ENCODE data around the gene GRIN2B. TPM values are rescaled to one million over a fixed set of nuclear protein-coding genes. Genes with fewer than 3 reads are reported as not detected.

GRIN2B gene
- polyA plus RNA-seq, 1 of the 3 experiments (the other 2 are of a cell fraction), result not detected

DNA sequence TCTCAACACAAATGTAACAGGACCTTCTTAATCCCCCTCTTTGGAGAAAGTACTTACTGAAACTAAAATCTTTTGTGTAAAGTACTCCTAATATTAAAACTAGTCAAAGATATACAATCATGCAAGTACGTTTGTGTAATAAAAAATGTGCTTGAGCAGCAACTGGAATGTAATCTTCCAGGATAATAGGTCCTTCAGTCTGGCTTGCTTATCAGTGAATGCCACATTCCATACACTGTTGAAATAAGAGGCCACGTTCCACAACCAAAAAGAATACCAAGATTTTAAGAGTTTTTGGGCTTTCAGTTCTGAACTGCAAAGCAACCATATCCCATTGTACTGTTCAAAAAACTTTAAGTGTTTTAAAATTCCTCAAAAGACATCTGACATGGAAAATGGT, 26.2 kb upstream of the GRIN2B start (continued):
- TF ChIP-seq GABPA (IDR thresholded peaks at IDR 0.05; ENCODE audit: low read depth), result no peak
- TF ChIP-seq, protein P1, sequence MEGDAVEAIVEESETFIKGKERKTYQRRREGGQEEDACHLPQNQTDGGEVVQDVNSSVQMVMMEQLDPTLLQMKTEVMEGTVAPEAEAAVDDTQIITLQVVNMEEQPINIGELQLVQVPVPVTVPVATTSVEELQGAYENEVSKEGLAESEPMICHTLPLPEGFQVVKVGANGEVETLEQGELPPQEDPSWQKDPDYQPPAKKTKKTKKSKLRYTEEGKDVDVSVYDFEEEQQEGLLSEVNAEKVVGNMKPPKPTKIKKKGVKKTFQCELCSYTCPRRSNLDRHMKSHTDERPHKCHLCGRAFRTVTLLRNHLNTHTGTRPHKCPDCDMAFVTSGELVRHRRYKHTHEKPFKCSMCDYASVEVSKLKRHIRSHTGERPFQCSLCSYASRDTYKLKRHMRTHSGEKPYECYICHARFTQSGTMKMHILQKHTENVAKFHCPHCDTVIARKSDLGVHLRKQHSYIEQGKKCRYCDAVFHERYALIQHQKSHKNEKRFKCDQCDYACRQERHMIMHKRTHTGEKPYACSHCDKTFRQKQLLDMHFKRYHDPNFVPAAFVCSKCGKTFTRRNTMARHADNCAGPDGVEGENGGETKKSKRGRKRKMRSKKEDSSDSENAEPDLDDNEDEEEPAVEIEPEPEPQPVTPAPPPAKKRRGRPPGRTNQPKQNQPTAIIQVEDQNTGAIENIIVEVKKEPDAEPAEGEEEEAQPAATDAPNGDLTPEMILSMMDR (IDR thresholded peaks at IDR 0.05), result no peak
- TF ChIP-seq RFX5 (IDR thresholded peaks at IDR 0.05; ENCODE audit: low read length), result no peak
- TF ChIP-seq, protein P2, sequence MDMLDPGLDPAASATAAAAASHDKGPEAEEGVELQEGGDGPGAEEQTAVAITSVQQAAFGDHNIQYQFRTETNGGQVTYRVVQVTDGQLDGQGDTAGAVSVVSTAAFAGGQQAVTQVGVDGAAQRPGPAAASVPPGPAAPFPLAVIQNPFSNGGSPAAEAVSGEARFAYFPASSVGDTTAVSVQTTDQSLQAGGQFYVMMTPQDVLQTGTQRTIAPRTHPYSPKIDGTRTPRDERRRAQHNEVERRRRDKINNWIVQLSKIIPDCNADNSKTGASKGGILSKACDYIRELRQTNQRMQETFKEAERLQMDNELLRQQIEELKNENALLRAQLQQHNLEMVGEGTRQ (IDR thresholded peaks at IDR 0.05; ENCODE audit: borderline replicate concordance, low read depth, low read length), result no peak
- TF ChIP-seq, protein P3, sequence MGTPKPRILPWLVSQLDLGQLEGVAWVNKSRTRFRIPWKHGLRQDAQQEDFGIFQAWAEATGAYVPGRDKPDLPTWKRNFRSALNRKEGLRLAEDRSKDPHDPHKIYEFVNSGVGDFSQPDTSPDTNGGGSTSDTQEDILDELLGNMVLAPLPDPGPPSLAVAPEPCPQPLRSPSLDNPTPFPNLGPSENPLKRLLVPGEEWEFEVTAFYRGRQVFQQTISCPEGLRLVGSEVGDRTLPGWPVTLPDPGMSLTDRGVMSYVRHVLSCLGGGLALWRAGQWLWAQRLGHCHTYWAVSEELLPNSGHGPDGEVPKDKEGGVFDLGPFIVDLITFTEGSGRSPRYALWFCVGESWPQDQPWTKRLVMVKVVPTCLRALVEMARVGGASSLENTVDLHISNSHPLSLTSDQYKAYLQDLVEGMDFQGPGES (IDR thresholded peaks at IDR 0.05; ENCODE audit: low read depth, low read length), result no peak

DNA sequence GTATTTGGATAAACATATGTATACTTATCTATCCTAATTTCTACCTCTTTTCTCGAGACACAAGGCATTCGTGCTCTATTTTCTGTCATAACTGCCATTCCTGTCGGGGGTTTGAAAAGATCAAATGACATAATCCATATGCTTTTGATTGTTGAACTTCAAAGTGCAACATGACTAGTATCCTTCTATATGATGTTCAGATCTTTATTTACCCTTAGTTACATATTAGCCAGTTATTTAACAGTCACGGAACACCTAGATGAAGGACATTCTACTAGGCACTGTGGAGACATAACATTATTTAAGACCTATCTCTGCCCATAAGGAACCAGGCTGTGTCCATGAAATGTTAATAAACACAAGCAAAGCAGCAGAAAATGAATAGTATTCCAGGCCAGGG, 11.2 kb upstream of the GRIN2B start:
- Histone ChIP-seq H3K9me3 (no peaks in the 10 kb centered on the region), H3K9ac (no peak overlapping the region), H2AFZ (ENCODE audit: low read depth) (no peak overlapping the region), H4K20me1 (ENCODE audit: insufficient read depth) (no peaks in the 10 kb centered on the region), H3K79me2 (ENCODE audit: insufficient read depth) (no peaks in the 10 kb centered on the region), H3K36me3 (replicated peaks in 1 of 2; ENCODE audit: control insufficient read depth in 1 of 2, insufficient read depth in 2 of 2, low read length in 1 of 2) (no peaks in the 10 kb centered on the region), H3K4me3 (ENCODE audit: low read depth in 2 of 2, low read length in 1 of 2) (no peak overlapping the region), H3F3A (replicated peaks; ENCODE audit: insufficient read depth) (no peaks in the 10 kb centered on the region), H3K4me2 (no peak overlapping the region), H3K4me1 (ENCODE audit: control insufficient read depth in 1 of 2, insufficient read depth in 2 of 2, low read depth in 1 of 2, low read length in 1 of 2) (no peaks in the 10 kb centered on the region), H3K9me2 (no peaks in the 10 kb centered on the region), H3K27ac (ENCODE audit: low read depth in 2 of 2, low read length in 1 of 2) (no peak overlapping the region), H3K27me3 (ENCODE audit: insufficient read depth) (no peaks in the 10 kb centered on the region)
- 12% methylated on average over 4 of the region's 4 CpGs for WGBS (ENCODE audit: low lambda C conversion rate)
- TF ChIP-seq, protein P1 (IDR thresholded peaks at IDR 0.05), result no peak
- TF ChIP-seq RXRA (IDR thresholded peaks at IDR 0.05; ENCODE audit: borderline replicate concordance, low read depth) (no peak), EP300 (IDR thresholded peaks at IDR 0.05; ENCODE audit: borderline replicate concordance in 1 of 2, low read depth in 1 of 2, low read length in 1 of 2) (no peak), EZH2phosphoT487 (IDR thresholded peaks at IDR 0.05; ENCODE audit: borderline replicate concordance, low read depth) (no peak), TAF1 (IDR thresholded peaks at IDR 0.05; ENCODE audit: borderline replicate concordance, low read depth, low read length) (no peak), POLR2AphosphoS5 (IDR thresholded peaks at IDR 0.05; ENCODE audit: low read depth, low read length) (no peak), ELF1 (IDR thresholded peaks at IDR 0.05) (no peak), CHD2 (IDR thresholded peaks at IDR 0.05; ENCODE audit: low read length, partially characterized antibody) (no peak), YY1 (IDR thresholded peaks at IDR 0.05; ENCODE audit: low read depth) (no peak), GABPA (IDR thresholded peaks at IDR 0.05; ENCODE audit: low read depth) (no peak), GATA2 (CRISPR knock-in tag; IDR thresholded peaks at IDR 0.05) (no peak), SIN3A (IDR thresholded peaks at IDR 0.05; ENCODE audit: borderline replicate concordance, low read depth, low read length) (no peak), TCF12 (IDR thresholded peaks at IDR 0.05) (no peak)
- DNase-seq, result no peak
- CTCF ChIA-PET, result no interaction called here
- POLR2A ChIA-PET, result no interaction called here
